A549 (cell line): Measurements from ENCODE around the gene CLK2. TPM values are rescaled to one million over a fixed set of nuclear protein-coding genes. Genes with fewer than 3 reads are reported as not detected.
A peak's percentile ranks its signal among the peaks of the same experiment; 100 is the strongest.

Source experiments
- ATAC-seq, 2 experiments: fragments of 200-7000 bp in 1 of 2; fragments of >200 bp in 1 of 2; cut with Nextera tagmentation in 1 of 2; cut with Tn5 transposase in 1 of 2; 3 replicates each; pipeline versions ENCODE4 v1.8.0 to v1.9.1; 2018 to 2020; ENCODE audit warnings: mild to moderate bottlenecking in 1 of 2, moderate library complexity in 1 of 2
- CTCF ChIA-PET: fragments of 300-600 bp; sonication (Branson Sonifier 250); formaldehyde crosslinking; extraction: SDS; loops from one replicate; lab custom pipeline; 2021; ENCODE audit warnings: antibody characterized with exemption, inconsistent platforms; lab: Yijun Ruan, JAX
- POLR2A ChIA-PET: fragments of 350-600 bp; formaldehyde crosslinking; extraction: SDS; loops from one replicate; lab custom pipeline; 2021; ENCODE audit warnings: antibody characterized with exemption, inconsistent platforms; lab: Yijun Ruan, JAX
- DNase-seq, 2 experiments: peaks; one replicate each; pipeline versions ENCODE4 v3.0.0 to v3.0.0-alpha.2; 2011 to 2016; ENCODE audit warnings: low read depth in 1 of 2, low spot score in 1 of 2
- FAIRE-seq: peaks from 2 replicates; lab custom pipeline; 2011; peaks lifted over from hg19 to GRCh38; lab: Jason Lieb, UNC
- H3K27ac ChIP-seq, 2 experiments: fragments of >200 bp; sonication (Bioruptor Twin); formaldehyde crosslinking; 3 replicates each; pipeline ENCODE4 v1.5.1; 2016 to 2017
- H3K4me1 ChIP-seq: fragments of >200 bp; sonication (Bioruptor Twin); formaldehyde crosslinking; 3 replicates; pipeline ENCODE4 v1.6.1; 2016
- H3K4me2 ChIP-seq: fragments of >200 bp; sonication (Bioruptor Twin); formaldehyde crosslinking; 3 replicates; pipeline ENCODE4 v1.6.1; 2016
- H3K4me3 ChIP-seq: fragments of >200 bp; sonication (Bioruptor Twin); formaldehyde crosslinking; 3 replicates; pipeline ENCODE4 v1.5.1; 2016
- H3K9me3 ChIP-seq: fragments of >200 bp; sonication (Bioruptor Twin); formaldehyde crosslinking; 3 replicates; pipeline ENCODE4 v1.6.1; 2016
- CBX8 ChIP-seq: fragments of 200-600 bp; sonication (generic); IDR thresholded peaks from 2 replicates; pipeline ENCODE4 v1.6.1; 2016
- CHD4 ChIP-seq: fragments of 200-600 bp; sonication (generic); IDR thresholded peaks from 2 replicates; pipeline ENCODE4 v1.6.1; 2016; ENCODE audit warnings: antibody characterized with exemption, mild to moderate bottlenecking, borderline replicate concordance
- CTCF ChIP-seq: fragments of >200 bp; sonication (Bioruptor Twin); formaldehyde crosslinking; IDR thresholded peaks from 3 replicates; pipeline ENCODE4 v1.5.1; 2016
- E2F6 ChIP-seq: IDR thresholded peaks from 2 replicates; pipeline ENCODE4 v1.6.1; 2012; ENCODE audit warnings: low read depth, borderline replicate concordance
- EHMT2 ChIP-seq: fragments of 200-600 bp; sonication (generic); IDR thresholded peaks from 2 replicates; pipeline ENCODE4 v1.6.1; 2016; ENCODE audit warnings: antibody characterized with exemption, low read depth, mild to moderate bottlenecking, moderate library complexity
- ESRRA ChIP-seq: fragments of 150-350 bp; IDR thresholded peaks from 2 replicates; pipeline ENCODE4 v1.6.1; 2014; ENCODE audit warnings: mild to moderate bottlenecking, low read length, borderline replicate concordance
- FOXS1 ChIP-seq: fragments of 250-450 bp; sonication (Bioruptor Pico); IDR thresholded peaks from 2 replicates; pipeline ENCODE4 v1.5.0; 2020; ENCODE audit warnings: mild to moderate bottlenecking, moderate library complexity
- HEYL ChIP-seq: fragments of 250-450 bp; sonication (Bioruptor Pico); IDR thresholded peaks from 2 replicates; pipeline ENCODE4 v1.8.0; 2021; ENCODE audit warnings: mild to moderate bottlenecking, moderate library complexity
- HOXB5 ChIP-seq: fragments of 250-450 bp; sonication (Bioruptor Pico); IDR thresholded peaks from 2 replicates; pipeline ENCODE4 v1.5.0; 2020; ENCODE audit warnings: mild to moderate bottlenecking, moderate library complexity
- JUN ChIP-seq, 2 experiments: fragments of >200 bp; sonication (Bioruptor Twin); formaldehyde crosslinking; IDR thresholded peaks; 2 replicates in 1 of 2; 3 replicates in 1 of 2; pipeline ENCODE4 v1.6.1; 2016 to 2017
- JUNB ChIP-seq: fragments of >200 bp; sonication (Bioruptor Twin); formaldehyde crosslinking; IDR thresholded peaks from 2 replicates; pipeline ENCODE4 v1.6.1; 2016
- MAX ChIP-seq: IDR thresholded peaks from 2 replicates; pipeline ENCODE4 v1.6.1; 2012
- MAZ ChIP-seq: fragments of 150-350 bp; IDR thresholded peaks from 2 replicates; pipeline ENCODE4 v1.6.1; 2014; ENCODE audit warnings: antibody characterized with exemption, low read depth, low read length, borderline replicate concordance
- MYC ChIP-seq: IDR thresholded peaks from 2 replicates; pipeline ENCODE4 v1.6.1; 2012; ENCODE audit warnings: mild to moderate bottlenecking, inconsistent platforms, low read length, improper control_type of control experiment, borderline replicate concordance
- PBX3 ChIP-seq: IDR thresholded peaks from 2 replicates; pipeline ENCODE4 v1.6.1; 2012
- POLR2A ChIP-seq: IDR thresholded peaks from 2 replicates; pipeline ENCODE4 v1.6.1; 2012; ENCODE audit warnings: mild to moderate bottlenecking, low read length
- RAD21 ChIP-seq, 2 experiments: fragments of >200 bp in 1 of 2; sonication (Bioruptor Twin) in 1 of 2; formaldehyde crosslinking in 1 of 2; IDR thresholded peaks in 1 of 2; conservative IDR thresholded peaks in 1 of 2; 2 replicates in 1 of 2; 3 replicates in 1 of 2; pipeline ENCODE4 v1.6.1; 2012 to 2018; ENCODE audit warnings: inconsistent platforms in 1 of 2
- REST ChIP-seq: fragments of 200-600 bp; sonication (generic); IDR thresholded peaks from 2 replicates; pipeline ENCODE4 v1.6.1; 2016; ENCODE audit warnings: antibody characterized with exemption, mild to moderate bottlenecking, moderate library complexity
- SMC3 ChIP-seq: fragments of >200 bp; sonication (Bioruptor Twin); formaldehyde crosslinking; IDR thresholded peaks from 3 replicates; pipeline ENCODE4 v1.6.1; 2018; ENCODE audit warnings: inconsistent platforms
- USF2 ChIP-seq: fragments of 450-650 bp; IDR thresholded peaks from 2 replicates; pipeline ENCODE4 v1.6.1; 2014; ENCODE audit warnings: antibody characterized with exemption
- ZC3H11A ChIP-seq: fragments of 450-650 bp; IDR thresholded peaks from 2 replicates; pipeline ENCODE4 v1.6.1; 2014; ENCODE audit warnings: antibody characterized with exemption, mild to moderate bottlenecking
- ZFP36 ChIP-seq: fragments of 450-650 bp; IDR thresholded peaks from 2 replicates; pipeline ENCODE4 v1.6.1; 2014; ENCODE audit warnings: borderline replicate concordance; ENCODE audit not compliant: partially characterized antibody
- WGBS: methylation state at CpG from one replicate; pipeline ENCODE4 v1.1.6; 2017; ENCODE audit errors: missing lambda C conversion rate; 5-methylcytosine and 5-hydroxymethylcytosine counted together
- polyA plus RNA-seq, 4 experiments: library from polyadenylated mRNA; depleted of rRNA in 3 of 4; stranded (reverse); fragments of >200 nt; fragmentation: RNase III in 1 of 4; extraction: RNeasy Plus Mini Kit Qiagen cat#74134 plus additional on column Dnase treatment in 1 of 4; gene quantifications; 2 replicates in 3 of 4; 3 replicates in 1 of 4; pipeline ENCODE4 v1.2.3, GENCODE V29; 2011 to 2017

CLK2 gene
- polyA plus RNA-seq, 2 of the 4 experiments (the other 2 are of a cell fraction): 37.9 to 45.7 TPM

GRCh38 chr1:155277902-155278688 lies 4.8 kb upstream of the CLK2 start (continued):
- TF ChIP-seq ZC3H11A (no peak), FOXS1 (CRISPR knock-in tag) (no peak), POLR2A (no peak), CTCF (peak; percentile 33; the same call in 2 of the 3 replicates), ESRRA (peak; percentile 66; the same call in 1 of the 2 replicates), HEYL (CRISPR knock-in tag) (no peak), REST (peak; percentile 89), ZFP36 (no peak), CHD4 (no peak), HOXB5 (CRISPR knock-in tag) (no peak), PBX3 (no peak), CBX8 (no peak)

GRCh38 chr1:155277070-155277901 lies 4.0 kb upstream of the CLK2 start, which contains the start of gene HCN3:
Gene HCN3 (plus strand): TSS chr1:155277463. CDS start chr1:155277591, 128 bp downstream.
- Histone ChIP-seq H3K9me3 (no peaks in the 10 kb centered on the region), H3K4me1 (peaks cover 14% of the 10 kb centered on the region; the same call in 2 of the 3 replicates), H3K4me3 (peak within 1 kb of the TSS; percentile 93), H3K4me2 (peak within 1 kb of the TSS; percentile 95), H3K27ac (peak within 1 kb of the TSS; percentile 76 to 87)
- no peak for FAIRE-seq
- ChIA-PET POLR2A (interaction anchor here (1.5 kb wide), 1 partner anchor 47 kb away, joined by 5 read pairs; no protein-coding TSS in a partner anchor), CTCF (interaction anchor here (0.6 to 4.7 kb wide), 30 partner anchors 9 to 408 kb away, joined by 3 to 44 read pairs (median 5); partner anchors contain the start of genes PKLR and RUSC1)
- ATAC-seq: peak; percentile 68 to 82
- peak; percentile 95 to 97 for DNase-seq
- 9% methylated on average over 17 of the region's 68 CpGs for WGBS
- TF ChIP-seq JUN (IDR thresholded peaks at IDR 0.05) (peak in 1 of 2 experiments; percentile 57; a peak in 1 of 5 replicates), USF2 (no peak), SMC3 (peak; percentile 90), EHMT2 (no peak), PBX3 (0 out of 2 replicates have a peak, but pooled peaks have one; percentile 21), RAD21 (conservative IDR thresholded peaks at IDR 0.05 in 1 of 2, IDR thresholded peaks at IDR 0.05 in 1 of 2) (peak; percentile 33 to 69; a peak in 4 of 5 replicates), E2F6 (peak; percentile 99), MYC (no peak), CTCF (peak; percentile 87), JUNB (no peak), MAZ (0 out of 2 replicates have a peak, but pooled peaks have one; percentile 78), MAX (peak; percentile 92)
